ENCODE results near the gene ZYX. TPM values are rescaled to one million over a fixed set of nuclear protein-coding genes. Genes with fewer than 3 reads are reported as not detected.

Gene ZYX
- total RNA-seq, 1 donor from 2014 or later = 290 TPM

DNA sequence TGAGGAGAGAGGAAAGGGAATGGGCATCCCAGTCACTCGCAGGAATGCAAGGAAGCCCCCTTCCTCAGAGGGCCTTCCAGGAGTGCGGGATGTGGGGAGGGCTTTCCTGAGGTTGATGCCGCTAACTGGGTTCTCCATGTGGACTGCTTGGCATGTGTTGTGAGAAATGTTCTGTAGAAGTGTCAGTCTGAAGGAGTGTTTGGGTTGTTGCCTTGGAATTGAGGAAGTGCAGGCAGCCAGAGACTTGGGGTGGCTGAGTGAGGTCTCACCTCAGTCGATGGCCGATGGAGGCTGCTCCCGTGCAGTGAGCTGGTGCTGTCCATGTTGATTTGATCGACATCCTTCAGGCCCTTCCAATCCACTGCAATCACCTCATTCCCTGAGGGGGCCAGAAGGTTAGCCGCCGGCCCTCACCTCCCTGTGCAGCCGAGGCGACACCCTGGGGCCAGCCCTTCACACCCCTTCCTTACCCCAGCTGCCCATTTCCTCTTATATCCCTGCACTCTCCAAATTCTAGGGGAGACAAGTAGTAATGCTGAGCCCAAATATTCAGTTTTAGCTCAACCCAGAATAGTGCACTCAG, 21.3 kb upstream of the ZYX start:
- no peaks in the 10 kb centered on the region for H3K9me3 Mint-ChIP-seq
- no peak for TF ChIP-seq CTCF (IDR thresholded peaks at IDR 0.05; ENCODE audit: unreplicated experiment)
- peaks cover 7% of the 10 kb centered on the region for H3K4me1 Mint-ChIP-seq
- H3K4me3 Mint-ChIP-seq = no peak overlapping the region
- H3K36me3 Mint-ChIP-seq = no peaks in the 10 kb centered on the region
- no peak for DNase-seq (ENCODE audit: low spot score in 2 of 2, unreplicated experiment in 2 of 2)
- no peak overlapping the region for H3K27ac Mint-ChIP-seq
- H3K27me3 Mint-ChIP-seq (ENCODE audit: low read depth) = peaks cover 66% of the 10 kb centered on the region

- Mint-ChIP-seq H3K36me3 (no peaks in the 10 kb centered on the region), H3K27me3 (ENCODE audit: low read depth) (peaks cover 74% of the 10 kb centered on the region), H3K4me3 (peak overlapping the region; percentile 63), H3K4me1 (peaks cover 7% of the 10 kb centered on the region), H3K27ac (no peak overlapping the region), H3K9me3 (no peaks in the 10 kb centered on the region)
- DNase-seq (ENCODE audit: low spot score in 2 of 2, unreplicated experiment in 2 of 2) = no peak
- TF ChIP-seq CTCF (IDR thresholded peaks at IDR 0.05; ENCODE audit: unreplicated experiment) = no peak
Observed at GRCh38 chr7:143360788-143361551, 20.2 kb upstream of the ZYX start.

DNA sequence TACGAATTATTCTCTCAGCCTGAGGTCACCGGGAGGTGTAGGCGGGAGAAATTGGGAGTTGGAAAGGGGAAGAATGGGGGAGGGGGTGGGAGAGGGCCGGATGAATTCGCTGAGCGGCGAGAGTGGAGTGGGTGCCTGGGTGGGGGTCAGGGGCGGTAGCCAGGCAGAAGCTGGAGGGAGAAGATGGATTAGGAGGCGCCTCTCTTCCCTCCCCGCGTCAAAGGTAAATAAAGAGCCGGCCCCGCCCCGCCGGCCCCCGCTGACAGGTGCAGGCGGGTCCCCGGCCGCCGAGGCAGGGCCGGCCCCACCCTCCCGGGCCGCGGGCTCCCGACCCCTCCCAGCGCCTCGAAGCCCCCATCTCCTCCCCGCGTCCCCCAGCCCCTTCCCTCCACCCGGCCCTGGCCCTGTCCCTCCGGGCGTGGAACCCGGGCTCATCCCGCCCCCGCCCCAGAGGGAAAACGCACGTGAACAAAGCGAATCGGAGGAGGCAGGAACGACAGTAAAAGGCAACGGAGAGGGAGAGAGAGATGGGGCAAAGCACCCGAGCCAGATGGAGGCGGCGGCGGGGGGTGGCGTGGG, 19.5 kb upstream of the ZYX start:
- Mint-ChIP-seq H3K27me3 (ENCODE audit: low read depth) (peaks cover 79% of the 10 kb centered on the region), H3K27ac (no peak overlapping the region), H3K4me3 (peak overlapping the region; percentile 78), H3K9me3 (no peaks in the 10 kb centered on the region), H3K36me3 (no peaks in the 10 kb centered on the region), H3K4me1 (peaks cover 7% of the 10 kb centered on the region)
- TF ChIP-seq CTCF (IDR thresholded peaks at IDR 0.05; ENCODE audit: unreplicated experiment) = no peak
- no peak for DNase-seq (ENCODE audit: low spot score in 2 of 2, unreplicated experiment in 2 of 2)

GRCh38 chr7:143362131-143363015, 18.8 kb upstream of the ZYX start, which contains the start of gene FAM131B:
FAM131B (minus strand) TSS chr7:143362713; CDS start chr7:143362603, 110 bp downstream.
- no peaks in the 10 kb centered on the region for H3K36me3 Mint-ChIP-seq
- H3K27me3 Mint-ChIP-seq (ENCODE audit: low read depth) = peaks cover 79% of the 10 kb centered on the region
- no peak within 1 kb of the TSS for H3K27ac Mint-ChIP-seq

More at GRCh38 chr7:143362131-143363015, 18.8 kb upstream of the ZYX start, which contains the start of gene FAM131B:
- Mint-ChIP-seq H3K4me1 (peaks cover 7% of the 10 kb centered on the region), H3K4me3 (peak within 1 kb of the TSS; percentile 78), H3K9me3 (no peaks in the 10 kb centered on the region)
- no peak for TF ChIP-seq CTCF (IDR thresholded peaks at IDR 0.05; ENCODE audit: unreplicated experiment)
- DNase-seq (ENCODE audit: low spot score in 2 of 2, unreplicated experiment in 2 of 2) = no peak

Data from mesothelial cell of epicardium (in vitro differentiated cells).